A549 (cell line): Measurements from ENCODE around the gene MCAT.

Experiments used
- JUNB ChIP-seq: fragments of >200 bp; sonication (Bioruptor Twin); formaldehyde crosslinking; IDR thresholded peaks from 2 replicates; pipeline ENCODE4 v1.6.1; 2016
- KDM1A ChIP-seq: fragments of 200-600 bp; sonication (generic); IDR thresholded peaks from 2 replicates; pipeline ENCODE4 v1.6.1; 2016; ENCODE audit warnings: low read depth, mild to moderate bottlenecking
- POLR2A ChIP-seq: IDR thresholded peaks from 2 replicates; pipeline ENCODE4 v1.6.1; 2012; ENCODE audit warnings: mild to moderate bottlenecking, low read length
- TF ChIP-seq, protein P1 (sequence below): fragments of >200 bp; sonication (Bioruptor Twin); formaldehyde crosslinking; IDR thresholded peaks from 3 replicates; pipeline ENCODE4 v1.5.1; 2016
- TF ChIP-seq, protein P2 (sequence below): IDR thresholded peaks from 2 replicates; pipeline ENCODE4 v1.6.1; 2012

DNA sequence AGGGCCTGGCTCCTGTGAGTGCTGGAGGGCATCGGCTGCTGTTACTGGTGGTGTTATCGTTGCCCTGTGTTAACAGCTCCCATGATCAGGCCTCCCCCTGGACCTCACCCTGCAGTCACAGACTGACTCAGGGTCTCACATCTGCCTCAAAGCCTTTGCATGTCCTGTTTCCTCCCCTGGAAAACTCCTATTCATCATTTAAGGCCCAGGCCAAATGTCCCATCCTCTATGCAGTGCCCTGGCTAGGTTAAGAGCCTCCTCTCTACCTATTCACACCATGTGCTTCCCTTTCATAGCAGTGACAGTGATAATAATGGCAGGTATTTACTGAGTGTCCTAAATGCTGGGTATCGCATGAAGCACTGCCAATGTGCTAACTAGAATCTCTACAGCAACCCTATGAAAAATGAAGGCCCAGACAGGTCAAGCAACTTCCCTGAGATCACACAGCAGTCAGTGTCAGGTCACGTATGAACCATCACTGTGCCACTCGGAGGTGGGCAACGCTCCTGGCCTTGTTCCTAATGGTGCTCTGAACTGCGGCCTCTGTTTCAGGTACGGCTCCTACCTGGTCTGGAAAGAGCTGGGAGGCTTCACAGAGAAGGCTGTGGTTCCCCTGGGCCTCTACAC lies 17.4 kb upstream of the MCAT start:
- TF ChIP-seq POLR2A (no peak), KDM1A (peak; percentile 69; the same call in 1 of the 2 replicates), JUNB (no peak)
- TF ChIP-seq, protein P1, sequence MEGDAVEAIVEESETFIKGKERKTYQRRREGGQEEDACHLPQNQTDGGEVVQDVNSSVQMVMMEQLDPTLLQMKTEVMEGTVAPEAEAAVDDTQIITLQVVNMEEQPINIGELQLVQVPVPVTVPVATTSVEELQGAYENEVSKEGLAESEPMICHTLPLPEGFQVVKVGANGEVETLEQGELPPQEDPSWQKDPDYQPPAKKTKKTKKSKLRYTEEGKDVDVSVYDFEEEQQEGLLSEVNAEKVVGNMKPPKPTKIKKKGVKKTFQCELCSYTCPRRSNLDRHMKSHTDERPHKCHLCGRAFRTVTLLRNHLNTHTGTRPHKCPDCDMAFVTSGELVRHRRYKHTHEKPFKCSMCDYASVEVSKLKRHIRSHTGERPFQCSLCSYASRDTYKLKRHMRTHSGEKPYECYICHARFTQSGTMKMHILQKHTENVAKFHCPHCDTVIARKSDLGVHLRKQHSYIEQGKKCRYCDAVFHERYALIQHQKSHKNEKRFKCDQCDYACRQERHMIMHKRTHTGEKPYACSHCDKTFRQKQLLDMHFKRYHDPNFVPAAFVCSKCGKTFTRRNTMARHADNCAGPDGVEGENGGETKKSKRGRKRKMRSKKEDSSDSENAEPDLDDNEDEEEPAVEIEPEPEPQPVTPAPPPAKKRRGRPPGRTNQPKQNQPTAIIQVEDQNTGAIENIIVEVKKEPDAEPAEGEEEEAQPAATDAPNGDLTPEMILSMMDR: no peak
- TF ChIP-seq, protein P2, sequence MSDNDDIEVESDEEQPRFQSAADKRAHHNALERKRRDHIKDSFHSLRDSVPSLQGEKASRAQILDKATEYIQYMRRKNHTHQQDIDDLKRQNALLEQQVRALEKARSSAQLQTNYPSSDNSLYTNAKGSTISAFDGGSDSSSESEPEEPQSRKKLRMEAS: no peak
